Gastroesophageal sphincter (tissue), 4 donors: ENCODE measurements around the gene GSTT4. TPM values are rescaled to one million over a fixed set of nuclear protein-coding genes. Genes with fewer than 3 reads are reported as not detected.

Source experiments
- ATAC-seq: fragments of 150-250 bp; one replicate; pipeline ENCODE4 v1.9.1; 2016; ENCODE audit warnings: mild to moderate bottlenecking, moderate library complexity
- H3K27ac ChIP-seq, 4 donors: fragments of 200-600 bp; sonication (generic) in 3 of 4; 1 replicate in 3 of 4; 2 replicates in 1 of 4; pipeline ENCODE4 v1.5.1; 2016 to 2019
- H3K27me3 ChIP-seq: fragments of 200-600 bp; sonication (generic); one replicate; pipeline ENCODE4 v1.5.1; 2019
- H3K36me3 ChIP-seq, 2 donors: fragments of 200-600 bp; sonication (generic); one replicate each; pipeline ENCODE4 v1.5.1; 2019; ENCODE audit warnings: control low read depth in 1 of 2
- H3K4me1 ChIP-seq, 3 donors: fragments of 200-600 bp; sonication (generic); 1 replicate in 2 of 3; 2 replicates in 1 of 3; pipeline ENCODE4 v1.5.1; 2016 to 2019; ENCODE audit warnings: control low read depth in 2 of 3
- H3K4me3 ChIP-seq, 2 donors: fragments of 200-600 bp; sonication (generic); one replicate each; pipeline ENCODE4 v1.5.1; 2019; ENCODE audit warnings: mild to moderate bottlenecking in 1 of 2, moderate library complexity in 1 of 2
- H3K9me3 ChIP-seq, 3 donors: fragments of 200-600 bp; sonication (generic); one replicate each; pipeline ENCODE4 v1.5.1; 2017 to 2019; ENCODE audit warnings: control low read depth in 2 of 3
- EP300 ChIP-seq: sonication (generic); formaldehyde crosslinking; IDR thresholded peaks from one replicate; pipeline ENCODE4 v1.6.1; 2017; ENCODE audit warnings: antibody characterized with exemption, mild to moderate bottlenecking
- POLR2A ChIP-seq, 2 donors: fragments of 450-650 bp; IDR thresholded peaks; one replicate each; pipeline ENCODE4 v1.6.1; 2017; ENCODE audit warnings: antibody characterized with exemption in 2 of 2, mild to moderate bottlenecking in 2 of 2, moderate library complexity in 1 of 2
- POLR2AphosphoS5 ChIP-seq: sonication (generic); formaldehyde crosslinking; IDR thresholded peaks from one replicate; pipeline ENCODE4 v1.6.1; 2017; ENCODE audit warnings: antibody characterized with exemption
- WGBS, 2 donors: methylation state at CpG; one replicate each; pipeline ENCODE4 v1.1.5; 2018; ENCODE audit warnings: low coverage in 1 of 2; 5-methylcytosine and 5-hydroxymethylcytosine counted together
- total RNA-seq, 4 donors: library from RNA; depleted of rRNA; stranded (reverse); fragments of >200 nt; gene quantifications; one replicate each; pipeline ENCODE4 v1.1.0, GENCODE V29; 2016
- TF ChIP-seq, protein P1 (sequence below), 4 experiments: fragments of 200-600 bp in 2 of 4; fragments of 450-650 bp in 2 of 4; sonication (generic) in 1 of 4; IDR thresholded peaks; one replicate each; pipeline ENCODE4 v1.5.1; 2017 to 2019; ENCODE audit warnings: antibody characterized with exemption in 4 of 4, mild to moderate bottlenecking in 2 of 4, moderate library complexity in 2 of 4

Gene GSTT4
- total RNA-seq, 4 donors from 2014 or later: 0.23 TPM; not detected in 3

DNA sequence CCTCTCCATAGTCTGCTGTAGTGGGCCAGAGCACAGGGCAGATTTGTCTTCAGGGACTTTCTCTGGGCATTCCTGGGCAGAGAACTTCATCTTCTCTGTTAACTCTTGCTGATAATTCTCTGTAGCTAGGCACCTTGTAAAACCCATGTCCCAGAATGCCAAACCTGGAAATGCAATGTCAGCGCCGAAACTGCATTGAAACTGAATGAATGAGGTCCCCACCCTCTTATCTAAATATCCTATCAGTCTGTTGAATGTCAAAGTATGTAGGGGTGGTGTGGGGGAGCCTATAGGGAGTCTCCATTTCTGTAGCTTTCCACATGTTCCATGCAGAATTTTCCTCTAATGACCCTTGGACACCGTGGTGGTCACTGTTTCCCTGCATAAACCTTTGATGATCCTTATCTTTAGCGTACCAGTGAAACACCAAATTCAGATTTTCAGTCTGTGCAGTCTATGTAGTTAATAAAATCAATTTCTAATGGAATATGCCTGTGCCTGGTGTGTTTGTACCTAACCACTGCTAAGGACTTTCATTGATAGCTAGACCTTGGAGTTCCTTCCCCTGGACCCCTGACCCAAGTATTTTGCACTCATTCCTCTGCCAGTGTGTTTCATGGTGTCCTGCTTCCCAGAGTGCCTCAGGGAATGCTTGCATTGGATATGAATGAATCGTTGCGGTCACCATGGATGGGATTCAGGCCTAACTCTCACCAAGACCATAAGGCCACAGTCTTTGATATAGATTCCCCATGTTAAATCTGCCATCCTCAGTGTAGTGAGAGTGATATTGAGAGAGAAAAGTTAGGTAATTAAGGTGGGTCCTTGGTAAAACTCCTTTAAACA lies 3.4 kb upstream of the GSTT4 start:
- H3K27ac ChIP-seq: no peak overlapping the region
- H3K27me3 ChIP-seq: no peaks in the 10 kb centered on the region
- 75 to 85% methylated on average over 4 to 6 of the region's 6 CpGs for WGBS, 2 donors
- TF ChIP-seq, protein P1, sequence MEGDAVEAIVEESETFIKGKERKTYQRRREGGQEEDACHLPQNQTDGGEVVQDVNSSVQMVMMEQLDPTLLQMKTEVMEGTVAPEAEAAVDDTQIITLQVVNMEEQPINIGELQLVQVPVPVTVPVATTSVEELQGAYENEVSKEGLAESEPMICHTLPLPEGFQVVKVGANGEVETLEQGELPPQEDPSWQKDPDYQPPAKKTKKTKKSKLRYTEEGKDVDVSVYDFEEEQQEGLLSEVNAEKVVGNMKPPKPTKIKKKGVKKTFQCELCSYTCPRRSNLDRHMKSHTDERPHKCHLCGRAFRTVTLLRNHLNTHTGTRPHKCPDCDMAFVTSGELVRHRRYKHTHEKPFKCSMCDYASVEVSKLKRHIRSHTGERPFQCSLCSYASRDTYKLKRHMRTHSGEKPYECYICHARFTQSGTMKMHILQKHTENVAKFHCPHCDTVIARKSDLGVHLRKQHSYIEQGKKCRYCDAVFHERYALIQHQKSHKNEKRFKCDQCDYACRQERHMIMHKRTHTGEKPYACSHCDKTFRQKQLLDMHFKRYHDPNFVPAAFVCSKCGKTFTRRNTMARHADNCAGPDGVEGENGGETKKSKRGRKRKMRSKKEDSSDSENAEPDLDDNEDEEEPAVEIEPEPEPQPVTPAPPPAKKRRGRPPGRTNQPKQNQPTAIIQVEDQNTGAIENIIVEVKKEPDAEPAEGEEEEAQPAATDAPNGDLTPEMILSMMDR (IDR thresholded peaks at IDR 0.05): no peak
- TF ChIP-seq EP300: no peak
- no peak for TF ChIP-seq POLR2A (IDR thresholded peaks at IDR 0.05)
- TF ChIP-seq POLR2AphosphoS5: no peak
- H3K4me1 ChIP-seq: peaks cover 0 to 35% (median 7%) of the 10 kb centered on the region in 3 donors
- H3K36me3 ChIP-seq: no peaks in the 10 kb centered on the region
- no peak for ATAC-seq
- H3K9me3 ChIP-seq: no peaks in the 10 kb centered on the region
- no peak overlapping the region for H3K4me3 ChIP-seq

DNA sequence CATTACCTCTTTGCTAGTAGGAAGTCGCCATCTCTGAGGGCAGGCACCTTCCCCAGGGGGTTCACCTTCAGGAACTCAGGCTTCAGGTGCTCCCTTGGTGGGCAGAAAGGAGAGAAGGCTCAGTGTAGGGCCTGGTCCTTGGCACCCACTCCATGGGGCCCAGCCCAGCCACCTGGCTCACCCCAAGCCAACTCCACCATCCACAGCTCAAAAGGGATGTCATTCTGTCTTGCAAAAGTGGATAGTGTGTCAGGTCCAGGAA lies 2.7 kb upstream of the GSTT4 start:
- ATAC-seq: no peak
- 86% methylated on average over 1 of the region's 1 CpG; no CpG with 5 or more reads in 1 of the 2 donors for WGBS, 2 donors
- TF ChIP-seq, protein P1 (IDR thresholded peaks at IDR 0.05): no peak
- TF ChIP-seq POLR2AphosphoS5 (no peak), EP300 (no peak), POLR2A (IDR thresholded peaks at IDR 0.05) (no peak)
- H3K27ac ChIP-seq: no peak overlapping the region
- peaks cover 0 to 28% (median 7%) of the 10 kb centered on the region in 3 donors for H3K4me1 ChIP-seq
- no peaks in the 10 kb centered on the region for H3K27me3 ChIP-seq
- no peaks in the 10 kb centered on the region for H3K9me3 ChIP-seq
- H3K4me3 ChIP-seq: no peak overlapping the region
- H3K36me3 ChIP-seq: no peaks in the 10 kb centered on the region

DNA sequence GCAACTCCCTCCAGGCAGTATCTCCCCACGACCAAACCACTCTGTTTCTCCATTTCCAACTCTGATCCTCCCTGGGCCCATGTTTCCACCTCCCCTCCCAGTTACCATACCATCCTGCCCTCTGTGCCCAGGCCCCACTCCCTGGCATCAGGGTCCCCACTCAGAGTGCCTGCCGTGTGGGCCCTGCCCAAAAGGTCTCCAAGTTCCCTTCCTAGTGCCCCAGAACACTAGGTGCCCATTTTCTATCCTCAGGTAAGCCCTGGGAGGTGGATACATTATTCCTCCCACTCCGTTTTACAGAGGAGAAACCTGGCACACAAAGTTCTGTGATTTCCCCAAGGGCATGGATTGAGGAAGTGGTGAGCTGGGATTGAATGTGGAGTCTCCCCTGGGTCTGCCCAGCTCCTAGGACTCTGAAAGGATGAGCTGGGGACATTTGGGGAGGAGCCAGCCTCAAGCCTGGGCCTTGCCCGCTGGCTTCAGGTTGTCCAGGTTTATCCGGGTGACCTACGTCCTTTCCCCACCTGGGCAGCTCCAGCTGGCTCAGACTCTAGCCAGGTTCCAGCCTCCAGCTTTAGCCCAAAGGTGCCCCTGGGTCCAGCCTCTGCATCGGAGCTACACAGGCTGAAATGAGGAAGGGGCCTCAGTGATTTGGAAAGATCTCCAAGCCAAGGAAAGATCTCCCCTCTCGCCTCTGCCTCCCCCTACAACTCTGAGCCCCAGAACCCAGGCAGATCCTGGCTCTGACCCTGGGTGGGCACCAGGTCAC lies 2.2 kb upstream of the GSTT4 start:
- Histone ChIP-seq H3K27ac (no peak overlapping the region), H3K4me1 (peaks cover 0 to 23% (median 3%) of the 10 kb centered on the region in 3 donors), H3K27me3 (no peaks in the 10 kb centered on the region), H3K36me3 (no peaks in the 10 kb centered on the region), H3K9me3 (no peaks in the 10 kb centered on the region), H3K4me3 (no peak overlapping the region)
- WGBS, 2 donors: 81 to 82% methylated on average over 3 to 4 of the region's 8 CpGs
- no peak for TF ChIP-seq POLR2AphosphoS5
- TF ChIP-seq EP300: no peak
- no peak for TF ChIP-seq POLR2A (IDR thresholded peaks at IDR 0.05)
- TF ChIP-seq, protein P1 (IDR thresholded peaks at IDR 0.05): no peak
- ATAC-seq: no peak

DNA sequence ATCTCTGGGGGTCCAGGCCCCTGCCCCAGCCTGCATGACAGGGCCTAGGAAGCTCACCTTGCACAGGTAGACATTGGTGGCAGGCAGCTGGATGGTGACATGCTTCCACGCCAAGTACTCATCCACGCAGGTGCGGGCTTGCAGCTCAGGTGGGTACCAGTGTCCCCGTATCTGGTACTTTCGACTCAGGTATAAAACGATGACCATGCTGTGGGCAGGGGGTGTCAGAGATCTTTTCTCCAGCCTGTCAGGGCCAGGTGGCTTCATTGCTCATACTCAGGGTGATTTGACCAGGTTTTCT lies 1.6 kb upstream of the GSTT4 start:
- H3K36me3 ChIP-seq: no peaks in the 10 kb centered on the region
- TF ChIP-seq, protein P1 (IDR thresholded peaks at IDR 0.05): no peak
- no peak for TF ChIP-seq POLR2AphosphoS5
- no peak for ATAC-seq
- WGBS, 2 donors: 60 to 92% methylated on average over 2 to 6 of the region's 6 CpGs
- H3K27ac ChIP-seq: no peak overlapping the region
- H3K4me3 ChIP-seq: no peak overlapping the region
- H3K9me3 ChIP-seq: no peaks in the 10 kb centered on the region
- peaks cover 0 to 18% (median 0%) of the 10 kb centered on the region in 3 donors for H3K4me1 ChIP-seq
- H3K27me3 ChIP-seq: no peaks in the 10 kb centered on the region
